Measurements from ENCODE around the gene ZNF799.
A peak's percentile ranks its signal among the peaks of the same experiment; 100 is the strongest.
"Not testable (repeated sequence)": the region's sequence is repeated elsewhere in the genome, so short reads cannot be mapped to it uniquely, and the experiment has no call there.

Gene ZNF799

GRCh38 chr19:12400633-12401502 lies at the start of gene ZNF799:
TSS of gene ZNF799 (minus strand) at chr19:12401271. CDS start at chr19:12401070, 201 bp downstream.
- in situ Hi-C loops (cut with MboI; ENCODE audit: low pct_unique_long_range_greater_than_20kb, low sequenced_read_pairs, unreplicated experiment): no loop called here
- TF ChIP-seq CTCF (IDR thresholded peaks at IDR 0.05; ENCODE audit: extremely low read depth, insufficient read depth, missing control alignments): no peak
- DNase-seq (ENCODE audit: low spot score): peak; percentile 87

GRCh38 chr19:12450844-12451243 lies 49.8 kb upstream of the ZNF799 start:
- no peak for TF ChIP-seq CTCF (IDR thresholded peaks at IDR 0.05; ENCODE audit: extremely low read depth, insufficient read depth, missing control alignments)
- in situ Hi-C loops (cut with MboI; ENCODE audit: low pct_unique_long_range_greater_than_20kb, low sequenced_read_pairs, unreplicated experiment): no loop called here
- no peak for DNase-seq (ENCODE audit: low spot score)

GRCh38 chr19:12448808-12449207 lies 47.7 kb upstream of the ZNF799 start:
- in situ Hi-C loops (cut with MboI; ENCODE audit: low pct_unique_long_range_greater_than_20kb, low sequenced_read_pairs, unreplicated experiment): no loop called here
- TF ChIP-seq CTCF (IDR thresholded peaks at IDR 0.05; ENCODE audit: extremely low read depth, insufficient read depth, missing control alignments): no peak

GRCh38 chr19:12440541-12441316 lies 39.7 kb upstream of the ZNF799 start, which contains the start of gene ZNF443:
TSS of gene ZNF443 (minus strand) at chr19:12441021. CDS start at chr19:12440914, 107 bp downstream.
- TF ChIP-seq CTCF (IDR thresholded peaks at IDR 0.05; ENCODE audit: extremely low read depth, insufficient read depth, missing control alignments): no peak
- peak; percentile 88 for DNase-seq (ENCODE audit: low spot score)
- in situ Hi-C loops (cut with MboI; ENCODE audit: low pct_unique_long_range_greater_than_20kb, low sequenced_read_pairs, unreplicated experiment): no loop called here

More at GRCh38 chr19:12448808-12449207, 47.7 kb upstream of the ZNF799 start:
- DNase-seq (ENCODE audit: low spot score): no peak

GRCh38 chr19:12439686-12440540 lies 38.8 kb upstream of the ZNF799 start:
- in situ Hi-C loops (cut with MboI; ENCODE audit: low pct_unique_long_range_greater_than_20kb, low sequenced_read_pairs, unreplicated experiment); DNase-seq (ENCODE audit: low spot score): not testable (repeated sequence)

- DNase-seq (ENCODE audit: low spot score): not testable (repeated sequence)
Observed at GRCh38 chr19:12430726-12431299, 29.7 kb upstream of the ZNF799 start.

GRCh38 chr19:12425888-12426274 lies 24.8 kb upstream of the ZNF799 start:
- in situ Hi-C loops (cut with MboI; ENCODE audit: low pct_unique_long_range_greater_than_20kb, low sequenced_read_pairs, unreplicated experiment): no loop called here

More at GRCh38 chr19:12430726-12431299, 29.7 kb upstream of the ZNF799 start:
- in situ Hi-C loops (cut with MboI; ENCODE audit: low pct_unique_long_range_greater_than_20kb, low sequenced_read_pairs, unreplicated experiment): not testable (repeated sequence)

More at GRCh38 chr19:12425888-12426274, 24.8 kb upstream of the ZNF799 start:
- DNase-seq (ENCODE audit: low spot score): no peak
- no peak for TF ChIP-seq CTCF (IDR thresholded peaks at IDR 0.05; ENCODE audit: extremely low read depth, insufficient read depth, missing control alignments)
